GM19025 (cell line): Measurements from ENCODE around the gene ALLC.

Source experiments
- ATAC-seq: cut with Tn5 transposase; IDR thresholded peaks from one replicate; pipeline ENCODE4 v1.9.1; 2021; ENCODE audit warnings: mild to moderate bottlenecking, low read depth, moderate library complexity; ENCODE audit not compliant: unreplicated experiment

The ALLC gene

DNA sequence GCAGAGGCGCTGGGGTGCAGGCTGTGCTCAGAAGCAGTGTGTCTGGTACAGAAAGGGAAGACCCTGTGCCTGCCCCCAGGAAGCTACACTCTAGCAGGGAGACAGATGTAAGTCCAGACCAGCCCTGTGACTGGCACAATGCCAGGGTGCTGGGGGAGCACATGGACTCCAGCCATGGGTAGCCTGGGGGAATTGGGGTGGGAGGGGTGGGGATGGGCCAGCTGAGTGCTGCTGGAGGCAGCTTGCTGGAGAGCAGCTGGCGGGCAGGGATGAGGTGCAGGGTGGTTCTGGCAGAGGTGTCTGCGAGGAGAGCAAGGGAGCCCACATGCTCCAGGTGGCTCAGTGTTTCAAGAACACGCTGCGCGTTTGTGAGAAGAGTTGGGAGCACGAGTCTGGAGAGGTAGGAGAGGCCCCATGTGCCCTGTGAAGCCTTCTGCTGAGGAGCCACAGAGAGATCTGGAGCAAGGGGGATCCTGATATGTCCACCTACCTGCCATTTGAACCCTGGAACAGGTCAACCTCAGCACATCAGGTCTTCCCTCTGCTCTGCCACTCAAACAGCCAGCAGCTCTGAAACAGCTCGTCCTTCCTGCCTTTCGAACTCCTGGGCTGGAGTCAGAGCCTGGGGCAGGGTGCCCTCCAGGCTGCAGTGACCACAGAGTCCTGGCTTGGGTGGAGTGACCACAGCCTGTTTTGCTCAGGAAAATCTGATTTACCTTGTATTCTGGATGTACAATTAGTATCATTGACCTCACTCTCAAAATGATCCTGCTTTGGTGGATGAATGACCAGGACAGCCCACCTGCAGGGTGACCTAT lies 15.1 kb downstream of the ALLC start:
- ATAC-seq = no peak

GRCh38 chr2:3674066-3674845 lies 16.3 kb downstream of the ALLC start:
- ATAC-seq = no peak

GRCh38 chr2:3675687-3676086 lies 17.7 kb downstream of the ALLC start:
- no peak for ATAC-seq

GRCh38 chr2:3677436-3677835 lies 19.4 kb downstream of the ALLC start:
- ATAC-seq = no peak

DNA sequence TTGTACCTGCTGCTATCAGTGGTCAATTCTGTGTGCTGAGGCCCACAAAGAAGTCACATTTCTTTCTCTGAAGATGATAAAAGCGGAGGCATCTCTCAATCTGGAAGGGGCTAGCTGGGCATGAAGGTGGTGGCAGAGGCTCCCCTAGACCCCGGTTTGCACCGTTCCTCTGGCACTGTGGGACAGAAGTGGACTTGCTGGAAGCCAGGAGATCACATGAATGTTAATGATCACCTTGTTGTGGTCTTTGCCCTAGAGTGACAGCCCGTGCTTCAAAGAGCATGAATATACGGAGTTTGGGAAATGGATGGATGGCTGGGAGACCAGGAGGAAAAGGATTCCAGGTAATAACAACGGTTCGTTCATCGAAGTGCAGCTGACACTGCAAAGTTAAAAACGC lies 20.2 kb downstream of the ALLC start:
- no peak for ATAC-seq

DNA sequence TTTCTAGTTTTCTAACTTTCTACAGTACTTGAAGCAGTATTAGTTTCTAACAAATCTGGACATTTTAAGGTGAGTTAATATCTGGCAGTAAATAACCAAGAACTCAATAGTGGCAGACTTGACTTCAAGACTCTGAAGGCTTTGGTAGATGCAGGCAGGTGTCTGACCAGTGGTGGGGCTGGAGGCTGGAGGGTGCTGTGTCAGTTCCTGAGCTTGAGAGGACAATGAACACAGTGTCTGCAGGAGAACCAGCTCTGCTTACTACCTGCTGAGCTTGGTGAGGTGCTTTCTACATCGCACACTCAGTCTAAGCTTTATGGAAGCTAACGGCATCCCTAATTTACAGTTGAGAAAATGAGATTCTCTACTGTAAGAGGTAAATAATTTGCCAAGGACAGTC lies 21.2 kb downstream of the ALLC start:
- ATAC-seq = no peak

DNA sequence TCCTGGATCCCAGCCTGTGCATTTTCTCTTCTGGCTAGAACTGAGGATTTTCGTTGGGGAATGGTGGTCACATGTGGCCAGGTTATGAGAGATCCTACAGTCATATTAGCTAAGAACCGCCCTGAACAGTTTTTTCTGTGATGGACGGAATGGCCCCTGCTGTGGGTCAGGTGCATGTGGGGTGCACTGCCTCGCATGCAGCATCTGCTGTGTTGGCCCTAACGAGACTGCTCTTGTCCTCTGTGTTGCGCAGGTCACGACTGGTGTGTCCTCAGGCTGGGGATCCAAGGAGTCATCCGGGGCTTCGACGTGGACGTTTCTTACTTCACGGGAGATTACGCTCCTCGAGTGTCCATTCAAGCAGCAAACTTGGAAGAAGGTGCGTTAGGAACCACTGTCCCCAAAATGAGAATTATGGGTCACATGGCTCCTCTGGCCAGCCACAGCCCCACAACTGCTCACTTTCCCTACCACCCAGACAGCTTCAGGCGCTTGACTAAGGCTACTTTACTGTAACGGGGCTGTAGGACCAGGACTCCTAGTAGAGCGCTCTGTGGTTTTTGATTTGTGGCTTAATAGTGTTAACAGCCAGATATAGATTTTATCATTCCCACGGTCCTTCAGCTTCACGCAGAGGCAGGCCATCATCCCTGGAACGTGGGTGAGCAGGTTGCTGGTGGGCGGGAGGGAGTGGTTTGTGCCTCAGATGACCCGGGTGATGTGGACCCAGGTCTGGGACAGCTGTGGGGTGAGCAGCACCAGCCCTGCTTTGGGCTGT lies 21.8 kb downstream of the ALLC start:
- ATAC-seq = no peak

DNA sequence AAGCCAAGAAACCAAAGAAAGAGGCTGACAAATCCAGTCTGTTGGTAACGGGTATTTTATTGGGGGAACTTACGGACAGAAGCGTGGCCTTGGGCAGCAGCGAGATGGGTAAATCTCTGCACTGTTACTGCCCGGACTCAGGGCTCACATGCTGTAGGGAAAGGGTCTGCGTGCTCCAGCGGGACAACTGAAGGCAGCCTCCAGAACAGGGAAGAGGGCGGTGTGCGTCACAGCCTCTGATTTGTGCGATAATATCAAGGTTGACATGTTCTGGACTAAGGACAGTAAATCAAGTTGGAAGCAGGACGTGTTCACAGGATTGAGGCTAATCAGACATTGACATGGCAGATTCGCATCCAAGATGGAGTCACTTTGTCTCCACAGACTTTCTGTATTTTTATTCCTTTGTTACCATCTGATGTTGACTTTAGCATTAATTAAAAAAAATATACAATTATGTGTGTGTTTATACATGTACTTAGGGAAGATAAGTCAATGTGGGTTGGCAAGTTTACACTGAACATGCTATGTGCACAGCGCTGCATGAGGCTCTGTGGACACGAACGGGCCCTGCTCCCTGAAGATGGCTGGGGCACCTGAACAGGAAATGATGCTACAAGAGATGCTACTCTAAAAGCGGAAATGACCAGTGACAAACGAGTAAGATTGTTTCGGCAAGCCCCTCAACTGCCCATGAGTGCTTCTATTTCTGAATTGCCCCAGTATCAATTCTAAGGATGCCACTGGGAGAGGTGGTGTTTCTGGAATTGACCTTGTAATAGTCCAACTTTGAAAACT lies 22.7 kb downstream of the ALLC start:
- no peak for ATAC-seq

GRCh38 chr2:3681625-3682024 lies 23.6 kb downstream of the ALLC start:
- ATAC-seq = no peak

- no peak for ATAC-seq
These were observed 24.8 kb downstream of the ALLC start for GRCh38 chr2:3682811-3683210.

GRCh38 chr2:3683748-3684454 lies 25.9 kb downstream of the ALLC start:
- ATAC-seq = no peak

DNA sequence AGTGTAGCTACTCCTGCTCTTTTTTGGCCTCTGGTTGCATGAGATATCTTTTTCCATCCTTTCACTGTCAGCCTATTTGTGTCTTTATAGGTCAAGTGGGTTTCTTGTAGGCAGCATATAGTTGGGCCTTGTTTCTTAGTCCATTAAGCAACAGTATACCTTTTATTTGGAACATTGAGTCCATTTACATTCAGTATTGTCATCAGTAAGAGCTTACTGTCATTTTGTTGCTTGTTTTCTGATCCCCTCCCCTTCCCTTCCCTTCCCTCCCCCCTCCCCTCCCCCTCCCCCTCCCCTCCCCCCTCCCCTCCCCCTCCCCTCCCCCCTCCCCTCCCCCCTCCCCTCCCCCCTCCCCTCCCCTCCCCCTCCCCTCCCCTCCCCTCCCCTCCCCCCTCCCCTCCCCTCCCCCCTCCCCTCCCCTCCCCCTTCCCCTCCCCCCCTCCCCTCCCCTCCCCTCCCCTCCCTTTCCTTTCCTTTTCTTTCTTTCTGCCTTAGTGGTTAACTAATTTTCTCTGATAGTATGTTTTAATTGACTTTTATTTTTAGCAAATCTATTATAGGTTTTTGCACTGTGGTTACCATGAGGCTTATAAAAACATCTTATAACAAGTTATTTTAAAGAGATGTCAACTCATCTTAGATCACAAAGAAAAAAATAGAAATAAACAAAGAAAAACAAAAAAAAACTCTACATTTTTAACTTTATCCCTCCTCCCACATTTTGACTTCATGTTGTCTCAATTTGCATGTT lies 32.2 kb downstream of the ALLC start:
- ATAC-seq = no peak

- no peak for ATAC-seq
These were observed 34.4 kb downstream of the ALLC start for GRCh38 chr2:3692375-3692774.

GRCh38 chr2:3696545-3696944 lies 38.5 kb downstream of the ALLC start:
- no peak for ATAC-seq

- ATAC-seq = no peak
These were observed 43.1 kb downstream of the ALLC start for GRCh38 chr2:3701071-3701470.

DNA sequence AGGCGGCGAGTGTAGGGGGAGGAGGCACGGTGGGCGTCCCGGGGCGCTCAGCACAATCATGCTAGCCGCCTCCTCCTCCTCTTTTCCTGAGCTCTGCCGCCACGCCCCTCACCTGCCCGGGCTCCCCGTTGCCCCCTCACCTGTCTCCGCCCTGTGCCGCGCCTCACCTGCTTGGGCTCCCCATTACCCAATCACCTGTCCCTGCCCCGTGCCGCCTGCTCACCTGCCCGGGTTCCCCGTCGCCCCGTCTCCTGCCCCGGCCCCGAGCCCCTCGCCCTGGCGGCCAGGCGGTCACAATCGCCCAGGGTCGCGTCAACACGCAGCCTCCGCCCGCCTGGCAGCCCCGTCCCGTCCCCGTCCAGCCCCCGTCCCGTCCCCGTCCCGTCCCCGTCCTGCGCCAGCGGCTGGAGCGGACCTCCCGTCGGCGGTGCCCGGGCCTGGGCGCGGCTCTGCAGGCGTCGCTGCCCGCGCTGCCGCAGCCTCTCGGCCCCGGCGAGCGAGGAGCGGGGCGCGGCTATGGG lies 45.3 kb downstream of the ALLC start, which contains the start of gene DCDC2C:
TSS of gene DCDC2C (plus strand) at position 340 of the 521 bp plus-strand sequence. CDS start at position 517, 177 bp downstream.
- no peak for ATAC-seq

- no peak for ATAC-seq
These were observed 45.9 kb downstream of the ALLC start for GRCh38 chr2:3703757-3704355.

GRCh38 chr2:3704692-3705091 lies 46.7 kb downstream of the ALLC start:
- no peak for ATAC-seq
